Endodermal cell (in vitro differentiated cells): ENCODE measurements around the gene GRK6. TPM values are rescaled to one million over a fixed set of nuclear protein-coding genes. Genes with fewer than 3 reads are reported as not detected.

ENCODE experiments used
- DNase-seq: peaks from one replicate; pipeline ENCODE4 v3.0.0-alpha.2; 2017
- H3K27ac ChIP-seq: 2 replicates; pipeline ENCODE4 v1.5.1; 2013; ENCODE audit warnings: mild to moderate bottlenecking, low read depth, low read length, moderate library complexity
- H3K27me3 ChIP-seq: 2 replicates; pipeline ENCODE4 v1.6.1; 2013; ENCODE audit warnings: mild to moderate bottlenecking, low read length, moderate library complexity; ENCODE audit not compliant: insufficient read depth, control insufficient read depth, poor library complexity, severe bottlenecking
- H3K36me3 ChIP-seq: 2 replicates; pipeline ENCODE4 v1.7.0; 2013; ENCODE audit warnings: mild to moderate bottlenecking, low read length, moderate library complexity; ENCODE audit not compliant: control insufficient read depth, insufficient read depth
- H3K4me1 ChIP-seq: one replicate; pipeline ENCODE4 v1.7.0; 2013; ENCODE audit warnings: low read length; ENCODE audit not compliant: control insufficient read depth, insufficient read depth
- H3K4me3 ChIP-seq: 2 replicates; pipeline ENCODE4 v1.5.1; 2013; ENCODE audit warnings: mild to moderate bottlenecking, low read length, moderate library complexity
- H3K9ac ChIP-seq: 2 replicates; pipeline ENCODE4 v1.6.1; 2013; ENCODE audit warnings: mild to moderate bottlenecking, low read length, moderate library complexity; ENCODE audit not compliant: poor library complexity, severe bottlenecking; ENCODE audit errors: extremely low read depth
- H3K9me3 ChIP-seq: 2 replicates; pipeline ENCODE4 v1.6.1; 2013; ENCODE audit warnings: mild to moderate bottlenecking, low read length, moderate library complexity; ENCODE audit not compliant: control insufficient read depth
- H3K27ac Mint-ChIP-seq: 2 replicates; pipeline ENCODE4 v1.8.0; 2020; ENCODE audit warnings: mixed read lengths
- H3K27me3 Mint-ChIP-seq: 2 replicates; pipeline ENCODE4 v1.8.0; 2021; ENCODE audit warnings: mild to moderate bottlenecking, mixed read lengths; ENCODE audit not compliant: insufficient read depth
- H3K36me3 Mint-ChIP-seq: 2 replicates; pipeline ENCODE4 v1.8.0; 2020; ENCODE audit warnings: low read depth, mixed read lengths
- H3K4me1 Mint-ChIP-seq: 2 replicates; pipeline ENCODE4 v1.8.0; 2020; ENCODE audit warnings: mixed read lengths
- H3K4me3 Mint-ChIP-seq: 2 replicates; pipeline ENCODE4 v1.8.0; 2020; ENCODE audit warnings: mild to moderate bottlenecking, moderate library complexity, mixed read lengths
- H3K9me3 Mint-ChIP-seq: 2 replicates; pipeline ENCODE4 v1.8.0; 2020; ENCODE audit warnings: mild to moderate bottlenecking, mixed read lengths
- WGBS, 2 experiments: methylation state at CpG; one replicate each; pipeline versions ENCODE4 v1.1.5 to v1.1.7; 2013; ENCODE audit warnings: missing lambda C conversion rate in 2 of 2, mixed read lengths in 1 of 2; ENCODE audit not compliant: insufficient coverage in 1 of 2, insufficient read length in 1 of 2; 5-methylcytosine and 5-hydroxymethylcytosine counted together
- total RNA-seq, 2 donors: library from RNA; stranded (reverse); fragmentation: NEBNext Ultra II Directional in 1 of 2; extraction: Animal tissue kit (Norgen Biotek cat#: 25700) in 1 of 2; gene quantifications; 2 replicates in 1 of 2; 3 replicates in 1 of 2; pipeline ENCODE4 v1.2.1, GENCODE V29; 2021
- TF ChIP-seq, protein P1 (sequence below): fragments of 200-600 bp; sonication (generic); conservative IDR thresholded peaks from 2 replicates; pipeline ENCODE4 v1.5.0; 2021; ENCODE audit warnings: antibody characterized with exemption, mild to moderate bottlenecking

GRK6 gene
- total RNA-seq, 2 donors from 2014 or later = 51.6 to 66.8 TPM

DNA sequence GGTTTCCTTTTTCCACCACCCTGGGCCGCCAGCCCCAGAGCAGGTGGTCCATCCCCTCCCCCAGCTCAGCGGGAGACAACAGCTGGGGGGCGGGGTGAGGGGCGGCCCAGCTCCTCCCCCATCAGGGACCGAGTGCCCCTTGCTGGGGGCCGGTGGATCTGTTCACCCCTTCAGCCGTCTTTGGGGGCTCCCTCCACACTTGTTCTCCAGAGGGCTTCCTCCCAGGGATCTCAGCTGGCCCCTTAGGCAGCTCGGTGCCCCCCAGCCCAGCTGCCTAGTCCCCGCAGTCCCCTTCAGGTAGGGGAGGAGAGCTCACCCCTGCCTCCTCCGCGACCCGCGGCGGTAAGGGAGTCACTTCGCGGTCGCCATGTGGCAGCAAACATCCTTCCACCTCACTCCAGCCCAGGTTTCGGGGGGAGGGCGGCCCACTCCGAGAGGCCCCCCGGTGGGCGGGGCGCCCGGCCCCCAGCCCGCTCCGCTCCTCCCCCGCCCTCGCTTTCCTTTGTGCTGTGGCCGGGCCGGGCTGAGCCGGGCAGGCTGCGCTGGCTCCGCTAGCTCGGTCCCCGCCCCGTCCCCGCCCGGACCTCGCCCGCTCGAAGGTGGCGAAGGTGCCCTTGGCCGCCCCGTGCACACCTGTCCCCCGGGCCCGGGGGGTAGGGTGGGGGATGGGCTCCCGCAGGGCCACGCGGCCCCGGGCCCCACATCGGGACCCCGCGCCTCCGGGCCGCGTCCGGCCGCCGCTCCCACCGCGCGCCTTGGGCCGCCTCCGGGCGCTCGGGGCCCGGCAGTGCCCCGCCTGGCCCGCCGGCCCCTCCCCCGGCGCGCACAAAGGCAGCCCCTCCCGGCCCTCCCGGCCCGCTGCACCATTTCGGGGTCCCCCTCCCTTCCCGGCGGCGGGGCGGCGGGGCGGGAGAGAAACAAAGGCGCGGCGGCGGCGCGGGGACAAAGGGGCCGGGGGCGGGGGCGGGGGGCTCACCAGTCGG, 46.3 kb downstream of the GRK6 start:
- Mint-ChIP-seq H3K4me1 (peaks cover 35% of the 10 kb centered on the region), H3K27me3 (no peaks in the 10 kb centered on the region), H3K4me3 (peak overlapping the region; percentile 74), H3K36me3 (peaks cover 35% of the 10 kb centered on the region), H3K9me3 (no peaks in the 10 kb centered on the region), H3K27ac (peak overlapping the region; percentile 90)
- no peaks in the 10 kb centered on the region for H3K27me3 ChIP-seq
- peak; percentile 75 for DNase-seq
- H3K4me3 ChIP-seq = peak overlapping the region; percentile 93
- H3K36me3 ChIP-seq = peaks cover 45% of the 10 kb centered on the region
- TF ChIP-seq, protein P1, sequence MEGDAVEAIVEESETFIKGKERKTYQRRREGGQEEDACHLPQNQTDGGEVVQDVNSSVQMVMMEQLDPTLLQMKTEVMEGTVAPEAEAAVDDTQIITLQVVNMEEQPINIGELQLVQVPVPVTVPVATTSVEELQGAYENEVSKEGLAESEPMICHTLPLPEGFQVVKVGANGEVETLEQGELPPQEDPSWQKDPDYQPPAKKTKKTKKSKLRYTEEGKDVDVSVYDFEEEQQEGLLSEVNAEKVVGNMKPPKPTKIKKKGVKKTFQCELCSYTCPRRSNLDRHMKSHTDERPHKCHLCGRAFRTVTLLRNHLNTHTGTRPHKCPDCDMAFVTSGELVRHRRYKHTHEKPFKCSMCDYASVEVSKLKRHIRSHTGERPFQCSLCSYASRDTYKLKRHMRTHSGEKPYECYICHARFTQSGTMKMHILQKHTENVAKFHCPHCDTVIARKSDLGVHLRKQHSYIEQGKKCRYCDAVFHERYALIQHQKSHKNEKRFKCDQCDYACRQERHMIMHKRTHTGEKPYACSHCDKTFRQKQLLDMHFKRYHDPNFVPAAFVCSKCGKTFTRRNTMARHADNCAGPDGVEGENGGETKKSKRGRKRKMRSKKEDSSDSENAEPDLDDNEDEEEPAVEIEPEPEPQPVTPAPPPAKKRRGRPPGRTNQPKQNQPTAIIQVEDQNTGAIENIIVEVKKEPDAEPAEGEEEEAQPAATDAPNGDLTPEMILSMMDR = peak; percentile 18
- H3K9ac ChIP-seq = peak overlapping the region; percentile 86
- WGBS, 2 experiments = 0% methylated on average over 2 to 93 of the region's 93 CpGs
- peak overlapping the region; percentile 96 for H3K27ac ChIP-seq
- peaks cover 31% of the 10 kb centered on the region for H3K4me1 ChIP-seq
- H3K9me3 ChIP-seq = no peaks in the 10 kb centered on the region

DNA sequence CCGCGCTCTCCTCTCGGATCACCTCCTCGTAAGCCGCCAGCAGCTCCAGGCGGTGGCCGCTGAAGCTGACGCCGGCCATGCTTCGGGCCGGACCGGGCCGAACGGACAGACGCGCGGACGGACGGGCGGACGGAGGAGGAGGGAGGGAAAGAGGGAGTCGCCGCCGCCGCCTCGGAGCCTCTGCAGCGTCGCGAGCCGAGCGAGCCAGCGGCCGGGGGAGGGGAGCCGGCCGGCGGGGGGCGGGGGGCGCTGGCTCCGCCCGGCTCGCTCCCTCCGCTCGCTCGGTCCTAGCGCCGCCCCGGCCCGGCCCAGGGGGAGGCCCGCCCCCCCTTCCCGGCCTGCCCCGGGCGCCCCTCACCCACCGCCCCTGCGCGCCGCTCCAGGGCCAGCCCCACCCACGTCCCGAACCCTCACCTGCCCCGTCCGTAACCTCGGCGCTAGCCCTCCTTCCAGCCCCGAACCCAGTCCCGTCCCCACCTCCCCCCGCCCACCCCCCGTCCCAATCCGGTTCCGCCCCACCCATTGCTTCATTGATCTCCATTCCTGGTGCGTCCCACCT, 47.0 kb downstream of the GRK6 start, which contains the start of gene DBN1:
DBN1 (minus strand) TSS at position 192 of the 559 bp plus-strand sequence; CDS start at position 79, 113 bp downstream.
- no peaks in the 10 kb centered on the region for H3K9me3 ChIP-seq
- peaks cover 31% of the 10 kb centered on the region for H3K4me1 ChIP-seq
- H3K27ac Mint-ChIP-seq = peak within 1 kb of the TSS; percentile 90
- peaks cover 34% of the 10 kb centered on the region for H3K4me1 Mint-ChIP-seq
- TF ChIP-seq, protein P1 = no peak
- H3K36me3 ChIP-seq = peaks cover 38% of the 10 kb centered on the region
- peak within 1 kb of the TSS; percentile 86 for H3K9ac ChIP-seq
- no peaks in the 10 kb centered on the region for H3K27me3 ChIP-seq
- peaks cover 29% of the 10 kb centered on the region for H3K36me3 Mint-ChIP-seq
- H3K27ac ChIP-seq = peak within 1 kb of the TSS; percentile 96
- 0% methylated on average over 49 of the region's 69 CpGs; no CpG with 5 or more reads in 1 of the 2 experiments for WGBS, 2 experiments
- no peaks in the 10 kb centered on the region for H3K27me3 Mint-ChIP-seq
- peak within 1 kb of the TSS; percentile 74 for H3K4me3 Mint-ChIP-seq
- H3K9me3 Mint-ChIP-seq = no peaks in the 10 kb centered on the region
- peak within 1 kb of the TSS; percentile 93 for H3K4me3 ChIP-seq
- DNase-seq = peak; percentile 84

DNA sequence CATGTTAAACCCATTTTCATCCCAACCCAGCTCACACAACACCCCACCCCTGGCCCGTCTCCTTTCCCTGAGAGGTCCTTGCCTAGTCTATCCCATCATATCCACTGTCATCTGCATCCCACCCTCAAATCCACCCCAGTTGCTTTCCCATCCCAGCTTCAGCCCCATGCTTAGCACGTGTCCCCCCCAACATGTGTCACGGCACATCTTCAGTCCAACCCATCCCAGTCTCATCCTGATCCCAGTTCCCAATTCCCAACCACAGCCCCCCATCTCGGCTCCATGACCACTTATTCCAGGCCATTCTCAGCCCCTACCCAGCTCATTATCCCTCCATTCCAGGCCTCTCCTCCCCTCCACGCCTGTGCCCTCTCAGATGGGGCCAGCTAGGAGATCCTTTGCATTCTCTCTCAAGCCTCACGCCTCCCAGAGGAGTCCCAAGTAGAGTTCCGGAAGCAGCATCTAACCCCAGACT, 47.6 kb downstream of the GRK6 start:
- H3K9ac ChIP-seq = peak overlapping the region; percentile 8
- no peaks in the 10 kb centered on the region for H3K9me3 ChIP-seq
- H3K36me3 ChIP-seq = peaks cover 32% of the 10 kb centered on the region
- peak overlapping the region; percentile 1 for H3K27ac ChIP-seq
- H3K4me3 ChIP-seq = peak overlapping the region; percentile 69
- Mint-ChIP-seq H3K4me3 (peak overlapping the region; percentile 74), H3K4me1 (peaks cover 29% of the 10 kb centered on the region), H3K27ac (peak overlapping the region; percentile 54), H3K36me3 (peaks cover 26% of the 10 kb centered on the region), H3K9me3 (no peaks in the 10 kb centered on the region), H3K27me3 (no peaks in the 10 kb centered on the region)
- TF ChIP-seq, protein P1 = no peak
- H3K27me3 ChIP-seq = no peaks in the 10 kb centered on the region
- WGBS, 2 experiments = 62 to 66% methylated on average over 4 to 7 of the region's 7 CpGs
- H3K4me1 ChIP-seq = peaks cover 31% of the 10 kb centered on the region
- peak; percentile 73 for DNase-seq
